SU-DHL-6 (cell line): Measurements from ENCODE around the gene GJA3.

Experiments
- EZH2phosphoT487 ChIP-seq: fragments of 200-600 bp; sonication (generic), shearing (Covaris generic); conservative IDR thresholded peaks from 2 replicates; pipeline ENCODE4 v1.6.1; 2018; ENCODE audit warnings: mild to moderate bottlenecking, antibody characterized with exemption, low read length, moderate library complexity, mixed read lengths
- TF ChIP-seq, protein P1 (sequence below): fragments of 200-600 bp; sonication (generic); IDR thresholded peaks from one replicate; pipeline ENCODE4 v1.5.1; 2017; ENCODE audit warnings: antibody characterized with exemption, mild to moderate bottlenecking, low read length, moderate library complexity; ENCODE audit not compliant: insufficient read depth, poor library complexity, severe bottlenecking

DNA sequence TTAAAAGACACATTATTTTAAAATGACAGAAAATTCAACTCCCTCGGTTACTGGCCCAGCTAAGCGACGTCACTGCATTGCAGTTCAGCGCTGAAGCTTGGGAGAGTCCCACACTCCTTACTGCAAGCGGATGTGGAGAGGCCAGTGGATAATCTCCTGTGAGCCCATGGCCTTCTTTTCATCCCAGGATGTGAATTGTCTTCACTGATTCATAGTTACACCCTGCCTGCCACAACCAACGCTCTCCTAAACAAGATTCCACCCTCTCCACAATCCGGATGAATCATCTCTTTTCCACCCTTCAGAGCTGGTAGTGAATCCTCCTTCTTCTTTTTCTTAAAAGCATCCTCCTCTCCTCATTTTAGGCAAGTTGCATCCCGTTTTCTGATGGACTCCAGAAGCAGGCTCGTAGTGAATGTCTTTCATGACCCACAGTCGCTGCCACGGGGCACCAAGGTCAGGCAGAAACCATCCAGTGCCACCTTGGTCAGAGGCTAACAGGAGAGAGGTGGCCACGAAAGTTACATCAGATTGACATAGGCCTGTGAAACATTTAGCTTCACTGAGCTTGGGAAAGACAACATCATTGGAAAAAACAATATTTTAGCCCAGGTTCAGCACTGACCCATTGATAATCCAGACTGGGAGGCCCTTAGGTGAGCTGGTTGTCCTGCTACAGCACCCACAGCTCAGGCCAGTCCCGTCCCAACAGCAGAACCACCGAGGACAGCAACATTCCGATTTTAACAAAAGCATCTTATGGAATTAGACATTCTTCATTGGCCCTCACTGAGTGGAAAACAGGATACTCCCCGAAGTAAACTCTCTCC lies 29.8 kb upstream of the GJA3 start:
- TF ChIP-seq, protein P1, sequence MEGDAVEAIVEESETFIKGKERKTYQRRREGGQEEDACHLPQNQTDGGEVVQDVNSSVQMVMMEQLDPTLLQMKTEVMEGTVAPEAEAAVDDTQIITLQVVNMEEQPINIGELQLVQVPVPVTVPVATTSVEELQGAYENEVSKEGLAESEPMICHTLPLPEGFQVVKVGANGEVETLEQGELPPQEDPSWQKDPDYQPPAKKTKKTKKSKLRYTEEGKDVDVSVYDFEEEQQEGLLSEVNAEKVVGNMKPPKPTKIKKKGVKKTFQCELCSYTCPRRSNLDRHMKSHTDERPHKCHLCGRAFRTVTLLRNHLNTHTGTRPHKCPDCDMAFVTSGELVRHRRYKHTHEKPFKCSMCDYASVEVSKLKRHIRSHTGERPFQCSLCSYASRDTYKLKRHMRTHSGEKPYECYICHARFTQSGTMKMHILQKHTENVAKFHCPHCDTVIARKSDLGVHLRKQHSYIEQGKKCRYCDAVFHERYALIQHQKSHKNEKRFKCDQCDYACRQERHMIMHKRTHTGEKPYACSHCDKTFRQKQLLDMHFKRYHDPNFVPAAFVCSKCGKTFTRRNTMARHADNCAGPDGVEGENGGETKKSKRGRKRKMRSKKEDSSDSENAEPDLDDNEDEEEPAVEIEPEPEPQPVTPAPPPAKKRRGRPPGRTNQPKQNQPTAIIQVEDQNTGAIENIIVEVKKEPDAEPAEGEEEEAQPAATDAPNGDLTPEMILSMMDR: no peak
- no peak for TF ChIP-seq EZH2phosphoT487
